Measurements from ENCODE around the gene MUL1. TPM values are rescaled to one million over a fixed set of nuclear protein-coding genes. Genes with fewer than 3 reads are reported as not detected.

The MUL1 gene
- total and polyA plus RNA-seq, 2 of the 8 experiments (the other 6 are each of a cell fraction or from before 2014, with no cell fraction given) = 16.4 to 20.8 TPM

DNA sequence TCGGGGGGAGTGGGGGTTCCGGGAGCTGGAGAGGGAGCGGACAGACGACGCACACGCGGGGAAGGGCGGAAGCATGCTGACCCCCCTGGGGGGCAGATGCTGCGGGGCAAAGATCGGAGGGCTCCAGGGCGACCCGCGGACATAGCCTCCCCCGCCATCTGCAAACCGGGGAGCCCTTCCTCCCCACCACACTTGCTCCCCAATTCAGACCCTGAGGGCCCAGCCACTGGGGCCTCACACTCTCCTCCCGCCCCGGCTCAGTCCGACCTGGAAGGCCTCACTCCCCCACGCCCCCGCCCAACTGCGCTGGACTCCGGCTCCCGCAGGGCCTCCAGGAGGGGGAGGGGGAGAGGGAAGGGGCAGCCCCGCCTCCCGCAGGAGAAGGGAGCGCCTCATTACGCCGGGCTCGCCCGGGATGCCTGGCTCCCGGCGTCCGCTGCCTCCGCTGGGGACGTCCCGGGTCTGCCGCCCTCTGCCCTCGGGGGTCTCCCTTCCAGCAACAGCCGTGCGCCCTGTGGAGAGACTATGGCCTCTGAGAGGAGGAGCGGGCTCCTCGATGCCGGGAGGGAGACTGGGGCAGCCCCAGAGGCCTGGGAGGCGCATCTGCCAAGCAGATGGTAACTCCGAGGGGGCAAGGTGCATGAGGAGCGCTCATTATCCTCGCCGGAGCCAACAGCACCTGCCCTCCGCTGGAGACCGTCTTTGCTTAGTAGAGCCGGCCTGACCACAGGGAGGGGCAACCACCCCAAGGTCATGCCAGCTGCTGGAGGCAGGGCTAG is 21.3 kb downstream of the MUL1 start:
- H3K14ac ChIP-seq (ENCODE audit: insufficient read length) = no peak overlapping the region
- no peak overlapping the region for H3K27ac ChIP-seq (ENCODE audit: low read depth, low read length)
- H4K91ac ChIP-seq (replicated peaks; ENCODE audit: insufficient read length, low read length) = peak overlapping the region; percentile 91
- H3K56ac ChIP-seq (replicated peaks; ENCODE audit: insufficient read length, low read depth, low read length) = peak overlapping the region; percentile 50
- no peaks in the 10 kb centered on the region for H3K79me2 ChIP-seq (ENCODE audit: control insufficient read depth in 1 of 2, insufficient read depth in 2 of 2, low read length in 2 of 2)
- no peak overlapping the region for H3K23ac ChIP-seq (ENCODE audit: insufficient read length)
- 0 out of 2 replicates have a peak overlapping the region, but pooled peaks have one; percentile 58 for H4K8ac ChIP-seq (ENCODE audit: extremely low read depth, insufficient read depth, low read length)
- H2AFZ ChIP-seq (ENCODE audit: low read length) = no peak overlapping the region
- no peaks in the 10 kb centered on the region for H3K36me3 ChIP-seq (ENCODE audit: control insufficient read depth in 2 of 4, insufficient read depth in 4 of 4, low read length in 3 of 4)
- peak overlapping the region in 2 of 4 experiments; percentile 14 to 20; a peak in 2 of 7 replicates for H3K9ac ChIP-seq (replicated peaks in 1 of 4; ENCODE audit: extremely low read depth in 1 of 4, low read depth in 3 of 4, low read length in 3 of 4)
- H2BK15ac ChIP-seq (ENCODE audit: low read length) = no peak overlapping the region
- DNase-seq (ENCODE audit: low read depth in 1 of 2, low spot score in 2 of 2) (peak in 1 of 2 experiments; percentile 88), FAIRE-seq (no peak)
- H2BK120ac ChIP-seq (replicated peaks; ENCODE audit: low read depth, low read length) = no peak overlapping the region
- peak overlapping the region; percentile 82 to 96 for H3K4me2 ChIP-seq (ENCODE audit: insufficient read depth in 1 of 2, low read depth in 2 of 2, low read length in 2 of 2)
- peaks cover 3 to 4% of the 10 kb centered on the region in 2 experiments for H4K20me1 ChIP-seq (replicated peaks in 1 of 2; ENCODE audit: control insufficient read depth in 1 of 2, insufficient read depth in 2 of 2, low read length in 2 of 2)
- H2BK5ac ChIP-seq (ENCODE audit: low read depth, low read length) = peak overlapping the region; percentile 80; the same call in 1 of the 2 replicates
- H3K9me3 ChIP-seq (ENCODE audit: insufficient read depth in 2 of 2, low read depth in 1 of 2, low read length in 1 of 2) = no peaks in the 10 kb centered on the region
- ChIA-PET POLR2A (ENCODE audit: partially characterized antibody) (interaction anchor here (0.8 to 1.2 kb wide), 4 partner anchors 14 to 55 kb away, joined by 3 read pairs; partner anchors contain the start of gene MUL1), CTCF (ENCODE audit: partially characterized antibody) (interaction anchor here (0.6 to 1.5 kb wide), 7 partner anchors 41 to 307 kb away, joined by 3 to 6 read pairs (median 4); no protein-coding TSS in a partner anchor)
- peaks cover 4 to 33% (median 11%) of the 10 kb centered on the region in 4 experiments for H3K4me1 ChIP-seq (replicated peaks in 1 of 4; ENCODE audit: control insufficient read depth in 3 of 4, insufficient read depth in 4 of 4, low read length in 3 of 4)
- 1% methylated on average over 36 of the region's 51 CpGs; no CpG with 5 or more reads in 1 of the 2 experiments for WGBS, 2 experiments (ENCODE audit: extremely low coverage in 1 of 2, insufficient coverage in 1 of 2, insufficient read length in 1 of 2, insufficient replicate concordance in 2 of 2, low coverage in 1 of 2, low lambda C conversion rate in 2 of 2, missing lambda C conversion rate in 1 of 2)
- no peaks in the 10 kb centered on the region for H3K79me1 ChIP-seq (ENCODE audit: low read depth, low read length)
- peaks cover 4 to 58% (median 37%) of the 10 kb centered on the region in 4 experiments for H3K27me3 ChIP-seq (replicated peaks in 1 of 4; ENCODE audit: control insufficient read depth in 3 of 4, extremely low read depth in 1 of 4, insufficient read depth in 3 of 4, low read length in 3 of 4)
- H3K4me3 ChIP-seq (ENCODE audit: extremely low read depth in 1 of 4, insufficient read depth in 2 of 4, low read depth in 3 of 4, low read length in 4 of 4) = peak overlapping the region; percentile 66 to 87 (median 68)
- H3K23me2 ChIP-seq (ENCODE audit: low read depth, low read length) = peaks cover 31% of the 10 kb centered on the region
- no peak overlapping the region for H3K4ac ChIP-seq (replicated peaks; ENCODE audit: insufficient read length, low read depth, low read length)
- H2BK20ac ChIP-seq (ENCODE audit: low read length) = 0 out of 2 replicates have a peak overlapping the region, but pooled peaks have one; percentile 61
- peak overlapping the region; percentile 92; the same call in 1 of the 2 replicates for H2BK12ac ChIP-seq (ENCODE audit: low read depth, low read length)
- peak overlapping the region; percentile 63 for H4K5ac ChIP-seq (ENCODE audit: insufficient read length, low read depth, low read length)
- peak overlapping the region; percentile 97 for H3K18ac ChIP-seq (ENCODE audit: extremely low read depth, low read length)
- H2AK5ac ChIP-seq (ENCODE audit: low read depth, low read length) = no peak overlapping the region
- TF ChIP-seq KDM1A (IDR thresholded peaks at IDR 0.05; ENCODE audit: borderline replicate concordance, low read length) (peak; percentile 56; the same call in 1 of the 2 replicates), RNF2 (IDR thresholded peaks at IDR 0.05; ENCODE audit: borderline replicate concordance, low read depth, low read length, missing control alignments, poor library complexity, severe bottlenecking) (no peak), MAX (IDR thresholded peaks at IDR 0.05) (peak; percentile 57; the same call in 1 of the 2 replicates), RBBP5 (IDR thresholded peaks at IDR 0.05; ENCODE audit: borderline replicate concordance, low read depth, low read length) (peak; percentile 54), EZH2 (IDR thresholded peaks at IDR 0.05; ENCODE audit: low read depth, low read length, severe bottlenecking) (peak; percentile 7), SIN3A (conservative IDR thresholded peaks at IDR 0.05 in 1 of 2, IDR thresholded peaks at IDR 0.05 in 1 of 2; ENCODE audit: low read depth in 1 of 2, low read length in 2 of 2) (peak in 1 of 2 experiments; percentile 68; a peak in 1 of 4 replicates), EP300 (IDR thresholded peaks at IDR 0.05; ENCODE audit: borderline replicate concordance in 1 of 2, low read depth in 2 of 2, low read length in 2 of 2) (no peak), KDM5A (IDR thresholded peaks at IDR 0.05; ENCODE audit: low read length) (no peak), TAF1 (IDR thresholded peaks at IDR 0.05; ENCODE audit: low read depth, low read length) (0 out of 2 replicates have a peak, but pooled peaks have one; percentile 24)
